HG02938 (cell line): Measurements from ENCODE around the gene RIMKLB.

Source experiments
- ATAC-seq: cut with Tn5 transposase; IDR thresholded peaks from one replicate; pipeline ENCODE4 v1.9.1; 2021; ENCODE audit warnings: mild to moderate bottlenecking, moderate library complexity; ENCODE audit not compliant: unreplicated experiment

Gene RIMKLB, protein sequence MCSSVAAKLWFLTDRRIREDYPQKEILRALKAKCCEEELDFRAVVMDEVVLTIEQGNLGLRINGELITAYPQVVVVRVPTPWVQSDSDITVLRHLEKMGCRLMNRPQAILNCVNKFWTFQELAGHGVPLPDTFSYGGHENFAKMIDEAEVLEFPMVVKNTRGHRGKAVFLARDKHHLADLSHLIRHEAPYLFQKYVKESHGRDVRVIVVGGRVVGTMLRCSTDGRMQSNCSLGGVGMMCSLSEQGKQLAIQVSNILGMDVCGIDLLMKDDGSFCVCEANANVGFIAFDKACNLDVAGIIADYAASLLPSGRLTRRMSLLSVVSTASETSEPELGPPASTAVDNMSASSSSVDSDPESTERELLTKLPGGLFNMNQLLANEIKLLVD

DNA sequence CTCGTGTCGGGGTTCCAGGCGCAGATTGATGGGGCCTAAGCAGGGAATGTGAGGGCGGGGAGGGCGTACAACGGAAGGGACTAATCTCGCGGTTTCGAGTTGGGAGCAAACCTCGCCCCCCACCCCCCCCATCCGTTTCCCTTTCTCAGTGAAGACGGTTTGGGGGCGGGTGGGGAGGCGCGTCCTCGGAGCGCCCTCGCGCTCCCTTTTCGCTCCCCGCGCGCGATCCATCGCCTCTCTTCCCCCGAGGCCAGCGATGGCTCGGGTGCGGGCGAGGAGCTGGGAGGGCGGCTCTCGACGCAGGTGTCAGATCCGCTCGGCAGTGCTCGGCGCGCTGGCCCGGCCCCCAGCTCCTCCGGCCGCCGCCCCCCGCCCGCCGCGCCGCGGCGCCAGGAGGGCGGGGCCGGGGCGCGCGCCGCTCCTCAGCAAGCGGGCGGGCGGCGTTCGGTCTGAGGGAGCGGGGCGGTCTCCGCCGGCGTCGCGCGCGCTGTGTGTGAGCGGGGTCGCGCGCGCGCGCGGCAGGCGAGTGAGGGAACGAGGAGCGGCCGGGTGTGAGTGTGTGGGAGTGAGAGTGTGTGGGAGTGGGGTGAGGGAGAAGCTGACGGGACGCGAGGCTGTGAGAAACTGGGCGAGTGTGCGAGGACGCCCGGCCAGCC, at the start of gene RIMKLB:
Gene RIMKLB (plus strand): TSS at position 516 of the 656 bp plus-strand sequence. CDS start 15,876 bp downstream, outside the sequence.
- ATAC-seq = peak; percentile 49

DNA sequence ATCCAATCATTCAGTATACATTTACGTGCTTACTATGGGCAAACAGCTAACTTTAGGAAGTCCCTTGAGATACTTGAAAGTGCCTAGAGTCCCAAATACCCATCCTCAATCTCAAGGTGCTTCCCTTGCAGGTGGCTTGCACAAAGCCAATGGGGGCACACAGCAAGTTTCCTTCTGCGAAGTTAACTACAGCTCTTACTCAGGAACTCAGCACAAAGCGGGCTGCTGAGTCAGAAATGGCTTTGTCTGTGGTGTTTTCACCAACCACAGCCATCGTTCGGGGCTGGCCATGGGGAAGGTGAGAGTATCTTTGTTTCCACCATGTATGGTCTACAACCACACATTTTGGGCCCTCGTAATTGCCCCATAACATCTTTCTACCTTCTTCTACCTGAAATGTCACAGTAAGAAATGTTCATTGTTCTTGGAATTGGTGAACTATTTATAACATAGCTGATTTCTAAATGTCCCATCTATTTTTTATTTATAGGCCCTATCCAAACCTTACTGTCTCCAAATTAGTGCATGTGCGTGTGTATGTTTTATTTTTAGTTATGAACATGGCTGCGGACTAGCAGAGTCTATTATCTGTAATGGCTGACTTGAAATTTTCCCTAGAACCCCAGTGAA, 49.1 kb upstream of the RIMKLB start:
- peak; percentile 68 for ATAC-seq

GRCh38 chr12:8655421-8655820, 42.4 kb upstream of the RIMKLB start:
- ATAC-seq = no peak

DNA sequence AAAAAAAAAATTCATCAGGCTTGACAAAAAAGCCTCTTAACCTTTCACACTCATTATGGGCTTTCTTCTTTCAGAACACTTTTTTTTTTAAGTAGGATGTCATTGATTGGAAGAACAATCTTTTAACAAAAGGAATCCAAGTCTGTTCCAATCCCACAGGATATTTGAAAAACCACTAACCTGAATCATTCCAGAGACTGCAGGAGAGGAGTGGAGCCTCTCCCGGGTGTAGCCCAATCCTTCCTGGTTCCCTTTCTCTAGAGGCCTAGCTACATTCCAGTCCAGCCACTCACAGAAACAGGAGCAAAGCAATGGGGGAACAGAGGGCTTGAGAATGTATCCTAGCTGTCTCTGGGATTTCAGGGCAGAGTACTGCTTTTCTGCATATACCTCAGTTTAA, 39.4 kb upstream of the RIMKLB start:
- ATAC-seq = no peak

DNA sequence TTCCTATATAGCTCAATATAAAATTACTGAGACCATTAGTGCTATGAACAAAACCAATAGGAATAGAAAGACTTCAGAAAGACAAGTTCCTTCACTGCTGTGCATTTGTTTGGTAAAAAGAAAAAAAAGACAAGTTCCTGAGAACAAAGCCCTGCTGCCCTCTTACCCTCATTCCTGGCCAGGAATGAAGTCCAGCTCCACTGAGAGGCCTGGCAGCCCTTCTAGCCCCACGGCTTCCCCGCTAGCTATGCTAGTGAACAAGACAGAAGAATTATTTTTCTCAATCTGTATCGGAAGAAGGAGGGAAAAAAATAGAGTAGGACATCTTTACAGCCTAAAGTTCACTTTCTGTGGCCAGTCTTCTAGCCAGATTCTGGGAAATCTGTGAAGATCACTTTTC, 36.8 kb upstream of the RIMKLB start:
- no peak for ATAC-seq

DNA sequence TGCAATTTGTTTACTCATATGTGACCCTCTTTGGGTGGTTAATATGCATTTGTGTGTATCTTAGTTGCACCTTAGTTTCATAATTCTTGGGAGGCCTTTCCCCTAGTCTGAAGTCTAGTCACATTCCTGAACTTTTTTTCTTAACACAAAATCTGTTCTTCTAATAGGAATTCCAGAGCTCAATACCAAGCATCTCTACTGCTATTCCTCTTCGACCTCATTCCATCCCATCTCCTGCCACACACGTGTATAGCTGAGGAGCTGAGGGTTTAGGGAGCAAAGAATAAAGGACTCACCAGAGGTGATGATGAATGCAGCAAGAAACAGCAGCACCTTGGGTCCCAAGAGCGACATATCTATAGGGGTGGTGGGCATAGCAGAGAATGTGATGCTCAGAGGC, 36.0 kb upstream of the RIMKLB start:
- no peak for ATAC-seq

- no peak for ATAC-seq
Measured at GRCh38 chr12:8662593-8662992, 35.2 kb upstream of the RIMKLB start, which contains the start of gene MFAP5. TSS of gene MFAP5 (minus strand) at chr12:8662826. CDS start at chr12:8662104, 722 bp downstream.

DNA sequence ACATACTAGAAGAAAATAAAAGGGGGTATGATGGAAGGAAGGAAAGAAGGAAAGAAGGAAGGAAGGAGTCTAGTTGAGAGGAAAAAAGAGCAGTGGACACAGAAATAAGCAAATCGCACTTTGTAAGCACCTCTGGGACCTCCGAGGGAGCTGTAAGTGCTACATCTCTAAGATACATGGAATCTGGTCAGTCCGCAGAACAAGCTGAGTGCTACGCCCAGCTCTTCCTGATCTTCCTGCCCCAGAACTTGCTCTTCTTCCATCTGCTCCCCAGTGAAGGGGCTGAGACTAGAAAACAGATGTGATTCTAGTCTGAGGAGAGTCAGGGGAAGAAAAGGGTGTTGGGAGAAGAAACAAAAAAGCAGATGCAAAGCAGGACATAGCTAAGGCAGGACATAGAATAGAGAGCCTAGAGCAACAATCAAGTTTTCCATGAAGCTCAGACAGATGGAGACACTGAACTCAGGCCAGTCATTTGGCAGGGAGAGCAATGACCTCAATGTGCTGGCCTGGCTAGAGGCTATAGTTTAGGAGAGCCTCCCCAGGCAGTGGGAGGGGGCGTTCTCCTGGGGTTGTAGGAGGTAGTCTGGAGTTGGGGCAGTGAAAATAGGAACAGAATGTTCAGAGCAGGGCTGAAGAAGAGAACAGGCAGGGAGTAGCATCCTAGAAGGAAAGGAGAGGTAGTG, 33.4 kb upstream of the RIMKLB start:
- ATAC-seq = no peak

DNA sequence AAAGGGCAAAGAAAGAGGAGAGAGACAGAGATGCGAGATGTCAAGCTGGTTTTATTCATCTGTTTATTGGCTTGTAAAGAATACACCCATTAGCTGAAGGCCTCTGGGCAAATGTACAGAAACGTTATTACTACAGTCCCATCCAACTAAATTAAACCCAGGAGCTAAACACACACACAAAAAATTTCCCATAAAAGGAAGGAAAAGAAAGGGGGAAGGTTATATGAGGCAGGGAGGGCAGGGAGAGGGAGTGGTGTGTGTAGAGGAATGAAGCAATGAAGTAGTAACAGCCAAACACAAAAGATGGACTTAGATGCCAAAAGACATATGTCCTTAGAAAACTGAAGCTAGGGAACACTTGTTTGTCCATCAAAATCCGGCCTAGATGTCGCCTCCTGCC, 32.0 kb upstream of the RIMKLB start:
- ATAC-seq = no peak

- no peak for ATAC-seq
Measured at GRCh38 chr12:8667270-8667669, 30.5 kb upstream of the RIMKLB start.

DNA sequence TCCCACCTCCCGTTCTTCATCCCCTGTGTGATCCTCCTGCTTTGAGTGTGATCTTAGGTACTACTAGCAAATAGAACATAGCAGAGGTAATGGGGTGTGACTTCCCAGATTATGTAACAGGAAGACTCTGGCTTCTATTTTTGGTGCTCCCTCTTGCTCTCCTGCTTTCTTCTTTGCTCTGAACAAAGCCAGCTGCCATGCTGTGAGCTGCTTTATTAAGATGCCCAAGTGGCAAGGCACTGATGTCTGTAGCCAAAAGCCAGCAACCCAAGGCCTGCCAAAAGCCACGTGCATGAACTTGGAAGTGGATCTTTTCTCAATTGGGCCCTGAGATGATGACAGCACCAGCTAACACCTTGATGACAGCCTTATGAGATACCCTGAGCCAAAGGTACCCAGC, 29.4 kb upstream of the RIMKLB start:
- no peak for ATAC-seq

- no peak for ATAC-seq
Measured at GRCh38 chr12:8672381-8672780, 25.4 kb upstream of the RIMKLB start.

GRCh38 chr12:8675591-8676036, 22.2 kb upstream of the RIMKLB start:
- no peak for ATAC-seq

GRCh38 chr12:8676651-8677050, 21.1 kb upstream of the RIMKLB start:
- no peak for ATAC-seq

DNA sequence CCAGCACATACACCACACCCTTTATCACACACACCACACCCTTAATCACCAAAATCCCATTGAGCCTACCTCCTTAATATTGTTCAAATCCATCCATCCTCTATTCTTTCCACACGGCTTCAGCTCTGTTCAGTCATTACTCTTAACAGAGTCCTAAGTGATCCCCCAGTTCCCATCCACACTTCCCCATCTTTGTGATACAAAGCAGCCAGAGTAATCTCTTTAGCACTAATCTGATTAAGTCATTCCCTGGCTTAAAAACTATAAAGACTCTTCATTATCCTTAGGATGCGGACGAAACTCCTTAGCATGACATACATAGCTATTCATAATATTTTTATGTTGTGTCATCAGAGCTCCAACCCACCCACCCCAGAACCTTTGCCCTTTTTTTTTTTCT, 20.4 kb upstream of the RIMKLB start:
- no peak for ATAC-seq

- ATAC-seq = no peak
Measured at GRCh38 chr12:8678661-8679111, 19.1 kb upstream of the RIMKLB start.

DNA sequence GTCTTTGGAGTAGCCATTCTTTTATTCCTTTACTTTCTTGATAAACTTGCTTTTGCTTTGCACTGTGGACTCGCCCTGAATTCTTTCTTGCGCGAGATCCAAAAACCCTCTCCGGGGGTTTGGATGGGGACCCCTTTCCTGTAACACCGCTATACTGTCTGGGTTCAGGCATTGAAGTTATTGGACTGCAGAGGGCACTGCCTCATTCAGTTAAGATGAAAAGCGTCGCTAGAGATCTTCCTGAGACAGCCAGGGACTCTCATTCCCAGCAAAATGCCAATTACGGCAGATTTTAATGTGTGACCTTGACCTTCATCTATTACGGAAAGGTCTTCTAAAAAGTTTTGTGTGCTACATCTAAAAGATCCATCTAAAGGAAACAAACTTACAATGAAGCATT, 17.3 kb upstream of the RIMKLB start:
- no peak for ATAC-seq

GRCh38 chr12:8681129-8681884, 16.5 kb upstream of the RIMKLB start:
- no peak for ATAC-seq

- no peak for ATAC-seq
Measured at GRCh38 chr12:8685051-8685450, 12.7 kb upstream of the RIMKLB start.

- ATAC-seq = no peak
Measured at GRCh38 chr12:8687846-8688601, 9.8 kb upstream of the RIMKLB start.
